AG08395 (cell line): ENCODE data around the gene GFOD1.

Experiments used
- DNase-seq: peaks from one replicate; pipeline ENCODE4 v3.0.0; 2012; ENCODE audit warnings: mixed read lengths, low spot score

Gene GFOD1, protein sequence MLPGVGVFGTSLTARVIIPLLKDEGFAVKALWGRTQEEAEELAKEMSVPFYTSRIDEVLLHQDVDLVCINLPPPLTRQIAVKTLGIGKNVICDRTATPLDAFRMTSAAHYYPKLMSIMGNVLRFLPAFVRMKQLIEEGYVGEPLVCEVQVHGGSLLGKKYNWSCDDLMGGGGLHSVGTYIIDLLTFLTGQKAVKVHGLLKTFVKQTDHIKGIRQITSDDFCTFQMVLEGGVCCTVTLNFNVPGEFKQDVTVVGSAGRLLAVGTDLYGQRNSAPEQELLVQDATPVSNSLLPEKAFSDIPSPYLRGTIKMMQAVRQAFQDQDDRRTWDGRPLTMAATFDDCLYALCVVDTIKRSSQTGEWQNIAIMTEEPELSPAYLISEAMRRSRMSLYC

DNA sequence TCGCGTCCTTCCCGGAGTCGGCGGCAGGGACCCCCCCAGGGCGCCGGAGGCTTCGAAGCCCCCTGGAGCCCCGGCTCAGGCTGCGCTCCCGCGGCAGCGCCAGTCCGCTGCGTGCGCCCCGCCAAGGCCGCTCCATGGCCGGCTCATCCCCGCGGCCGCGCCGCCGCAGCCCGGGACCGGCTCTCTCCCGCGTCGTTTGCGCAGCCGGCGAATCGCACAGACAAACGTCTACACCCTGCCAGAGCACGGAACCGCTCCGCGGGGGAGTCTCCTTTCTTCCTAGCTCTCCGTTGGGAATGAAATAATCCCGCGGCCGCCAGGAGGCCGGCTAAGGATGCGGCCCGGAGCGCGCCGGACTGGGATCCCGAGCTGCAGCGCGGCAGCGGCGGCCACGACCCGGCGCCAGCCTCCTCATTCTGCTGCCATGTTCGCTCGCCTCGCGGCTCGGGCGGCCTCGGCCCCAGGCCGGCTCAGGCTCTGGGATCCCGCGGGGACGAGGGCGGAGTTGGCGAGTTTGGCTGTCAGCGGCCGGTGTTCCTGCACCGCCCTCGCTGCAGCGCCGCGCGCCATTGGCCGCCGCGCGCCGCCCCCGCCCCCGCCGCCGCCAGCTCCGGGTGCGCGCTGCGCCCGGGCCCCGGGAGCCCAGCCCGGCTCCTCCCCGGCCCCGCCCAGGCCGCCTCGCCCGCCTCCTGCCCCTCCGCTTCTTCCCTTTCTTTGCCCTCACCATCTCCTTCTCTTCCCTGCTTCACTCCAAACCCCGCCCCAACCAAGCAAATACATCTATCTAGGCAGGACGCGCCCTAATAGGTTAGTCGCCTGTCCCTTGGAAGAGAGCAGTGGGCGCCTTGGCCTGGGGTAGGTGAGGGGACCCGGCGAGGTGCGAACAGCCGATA is at the start of gene GFOD1:
Gene GFOD1, minus strand, starts transcription at position 479 of the 893 bp plus-strand sequence. CDS start 710 bp downstream, outside the sequence.
- peak; percentile 96 for DNase-seq

DNA sequence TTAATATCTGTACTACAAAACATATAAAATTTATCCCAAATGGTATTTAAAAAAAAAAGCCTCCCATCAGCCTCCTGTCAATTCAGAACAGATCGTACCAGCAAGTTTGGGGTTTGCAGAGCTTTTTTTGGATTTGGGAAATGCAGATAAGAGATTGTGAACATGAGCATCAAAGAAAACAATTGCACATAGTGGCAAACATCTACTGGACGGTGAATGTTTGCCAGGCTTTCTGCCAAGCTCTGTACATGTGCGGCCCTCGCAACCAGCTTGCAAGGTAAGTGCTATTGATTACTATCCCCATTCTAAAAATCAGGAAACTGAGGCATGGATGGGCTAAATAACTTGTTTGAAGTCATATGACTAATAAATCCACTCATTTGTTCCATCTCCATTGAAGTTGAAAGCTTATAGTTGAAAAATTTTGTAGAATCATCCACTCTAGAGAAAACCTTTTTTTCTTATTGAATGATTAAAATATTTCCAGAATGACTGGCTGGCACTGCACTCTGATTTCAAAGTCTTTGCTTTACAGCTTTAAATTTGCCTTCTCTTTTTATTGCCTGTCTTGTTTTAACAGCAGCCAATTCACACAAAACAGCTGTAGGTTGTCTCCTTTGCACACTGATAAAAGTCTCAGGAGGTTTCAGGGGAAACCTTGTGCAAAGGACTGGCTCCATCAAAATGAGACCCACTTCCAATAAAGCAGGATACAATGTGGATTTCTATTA is 49.6 kb upstream of the GFOD1 start:
- DNase-seq = peak; percentile 33

DNA sequence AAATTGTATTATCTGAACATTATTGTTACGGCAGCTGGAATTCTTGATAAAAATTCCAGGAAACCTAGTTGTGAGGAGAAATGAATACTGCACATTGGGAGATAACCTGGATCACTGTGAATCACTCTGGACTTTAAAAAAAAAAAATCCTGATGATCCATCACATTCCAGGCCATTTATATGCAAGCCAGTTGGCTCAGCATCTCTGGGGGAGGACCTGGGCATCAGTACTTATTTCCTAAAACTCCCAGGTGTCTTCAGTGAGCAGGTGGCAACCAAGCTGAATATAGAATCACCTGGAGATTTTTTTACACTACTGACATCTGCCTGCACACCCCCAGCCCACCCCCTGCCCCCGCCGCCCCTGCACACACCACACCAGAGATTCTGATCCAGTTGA is 47.9 kb upstream of the GFOD1 start:
- no peak for DNase-seq

DNA sequence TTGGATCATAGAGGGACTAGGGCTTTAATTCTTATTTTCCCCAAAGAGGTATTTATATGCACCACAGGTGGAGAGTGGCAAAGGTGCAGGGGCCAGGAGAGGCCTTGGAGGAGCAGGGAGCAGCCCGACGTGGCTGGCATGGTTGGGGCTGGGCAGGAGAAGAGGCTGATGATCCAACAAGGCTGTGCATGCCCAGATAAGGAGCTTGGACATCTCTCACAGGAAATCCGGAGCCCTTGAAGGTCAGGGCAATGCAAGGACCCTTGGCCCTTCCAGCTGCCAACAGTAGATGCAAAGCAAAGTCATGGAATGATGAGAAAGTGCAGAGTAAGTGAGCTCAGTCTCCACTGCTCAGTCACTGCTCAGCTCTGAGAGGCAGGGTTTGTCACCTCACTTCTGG is 47.1 kb upstream of the GFOD1 start:
- DNase-seq = no peak

DNA sequence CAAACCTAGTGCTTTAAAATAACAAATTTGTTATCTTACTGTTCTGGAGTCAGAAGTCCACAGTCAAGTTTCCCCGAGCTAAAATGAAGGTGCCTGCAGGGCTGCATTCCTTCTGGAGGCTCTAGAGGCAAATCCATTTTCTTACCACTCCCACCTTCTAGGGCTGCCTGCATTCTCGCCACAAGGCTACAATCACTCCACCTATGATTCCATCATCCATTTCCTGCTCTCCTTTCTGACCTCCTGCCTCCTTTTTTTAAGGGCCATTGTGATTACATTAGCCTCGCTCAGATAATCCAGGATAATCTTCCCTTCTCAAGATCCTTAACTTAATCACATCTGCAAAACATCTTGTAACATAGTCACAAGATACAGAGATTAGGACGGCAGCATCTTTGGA is 44.6 kb upstream of the GFOD1 start:
- DNase-seq = no peak

DNA sequence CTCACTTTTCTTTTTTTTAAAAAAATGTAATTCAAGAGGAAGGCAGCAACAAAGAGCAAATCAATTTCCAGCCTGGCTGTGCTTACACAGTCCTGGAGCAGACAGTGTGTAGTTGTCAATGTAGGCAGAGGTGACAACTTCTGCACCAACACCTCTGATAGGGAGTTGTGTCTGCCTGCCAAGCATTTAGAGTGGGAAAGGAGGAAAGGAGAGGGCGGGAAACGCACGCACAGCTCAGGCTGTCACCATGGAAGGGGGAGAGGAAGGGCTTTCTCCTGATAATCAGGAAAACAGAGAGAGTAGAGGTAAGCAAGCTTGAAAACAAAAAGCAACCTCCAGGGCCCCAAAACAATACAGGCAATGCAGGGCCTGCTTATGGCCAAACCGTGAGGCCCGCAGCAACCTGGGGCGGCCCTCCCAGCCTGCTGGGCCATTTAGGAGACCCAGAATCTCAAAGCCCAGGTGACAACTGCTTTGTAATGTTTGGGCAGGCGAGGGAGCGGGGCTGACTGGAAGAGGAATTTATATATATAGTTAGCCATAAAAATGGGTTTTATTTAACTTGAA is 41.5 kb upstream of the GFOD1 start:
- DNase-seq = no peak

DNA sequence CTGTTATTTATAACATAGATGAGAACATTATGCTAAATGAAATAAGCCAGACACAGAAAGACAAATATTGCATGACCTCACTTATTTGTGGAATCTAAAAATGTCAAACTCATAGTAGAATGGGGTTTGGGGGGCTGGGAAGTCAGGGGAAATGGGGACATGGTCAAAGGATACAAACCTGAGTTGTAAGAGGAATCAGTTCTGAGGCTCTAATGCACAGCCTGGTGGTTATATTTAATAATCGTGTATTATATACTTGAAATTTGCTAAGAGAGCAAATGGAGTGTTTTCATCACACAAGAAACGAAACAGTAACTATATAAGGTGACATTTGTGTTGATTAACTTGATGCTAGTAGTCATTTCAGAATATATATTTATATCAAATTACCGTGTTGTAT is 40.8 kb upstream of the GFOD1 start:
- no peak for DNase-seq

DNA sequence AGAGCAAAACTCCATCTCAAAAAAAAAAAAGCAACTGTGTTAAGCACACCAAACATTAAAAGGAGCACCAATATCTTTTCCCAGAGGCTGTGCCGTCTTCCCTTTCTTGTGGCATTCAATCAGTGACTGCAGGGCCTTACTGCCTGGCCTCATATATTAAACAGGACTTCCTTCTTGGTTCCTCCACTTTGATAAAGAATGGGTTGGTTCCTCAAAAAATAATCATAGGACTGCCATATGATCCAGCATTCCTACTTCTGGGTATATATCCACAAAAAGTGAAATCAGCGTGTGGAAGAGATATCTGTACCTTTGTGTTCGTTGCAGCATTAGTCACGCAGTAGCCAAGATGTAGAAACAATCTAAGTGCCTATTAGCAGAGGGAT is 40.3 kb upstream of the GFOD1 start:
- no peak for DNase-seq

DNA sequence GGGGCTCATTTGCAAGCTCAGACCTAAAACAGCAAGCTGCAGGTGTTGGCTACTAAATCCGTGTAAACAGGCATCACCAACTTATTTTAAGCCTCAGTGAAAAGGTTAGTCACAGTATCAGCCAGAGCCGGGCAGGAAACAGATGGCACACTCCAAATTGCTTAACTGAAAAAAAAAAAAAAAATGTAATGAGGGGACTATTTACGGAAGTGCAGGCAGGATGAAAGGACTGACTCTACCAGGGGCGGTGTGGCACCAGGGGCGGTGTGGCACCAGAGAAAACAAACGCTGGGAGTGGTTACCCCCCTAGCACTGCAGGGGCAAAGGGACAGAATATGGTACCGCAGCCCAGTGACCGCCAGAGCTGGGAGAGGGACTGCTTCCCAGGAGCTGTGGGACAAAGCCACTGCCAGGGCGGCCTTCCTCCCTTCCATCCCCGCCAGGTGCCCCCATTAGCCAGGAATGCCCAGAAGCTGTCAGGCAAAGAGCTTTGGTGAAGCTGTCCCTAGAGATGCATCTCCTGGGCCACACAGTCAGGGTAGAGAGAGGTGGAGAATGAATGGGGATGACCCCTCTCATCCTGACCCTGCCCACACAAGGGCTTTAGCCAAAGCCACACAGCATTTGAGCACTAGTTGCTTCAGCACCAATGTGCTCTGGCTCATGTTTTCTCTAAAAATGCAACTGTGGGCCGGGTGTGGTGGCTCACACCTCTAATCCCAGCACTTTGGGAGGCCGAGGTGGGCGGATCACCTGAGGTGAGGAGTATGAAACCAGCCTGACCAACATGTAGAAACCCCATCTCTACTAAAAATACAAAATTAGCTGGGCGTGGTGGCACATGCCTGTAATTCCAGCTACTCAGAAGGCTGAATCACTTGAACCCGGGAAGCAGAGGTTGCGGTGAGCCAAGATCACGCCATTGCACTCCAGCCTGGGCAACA is 39.6 kb upstream of the GFOD1 start:
- DNase-seq = peak; percentile 25

DNA sequence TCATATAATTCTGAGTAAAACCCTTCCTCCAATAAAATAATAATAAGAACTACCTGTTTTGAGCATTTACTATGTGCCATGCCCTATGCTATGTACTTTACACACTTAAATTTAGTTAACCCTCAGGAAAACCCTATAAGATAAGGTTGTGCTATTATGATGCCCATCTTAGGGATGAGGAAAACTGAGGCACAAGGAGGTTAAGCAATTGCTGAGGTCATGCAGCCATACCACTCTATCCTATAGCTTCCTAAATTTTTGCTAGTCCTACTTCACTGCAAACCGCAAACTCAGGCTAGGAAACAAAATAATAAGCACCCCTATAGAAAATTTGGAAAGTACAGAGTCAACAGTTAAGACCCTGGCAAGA is 38.9 kb upstream of the GFOD1 start:
- no peak for DNase-seq

DNA sequence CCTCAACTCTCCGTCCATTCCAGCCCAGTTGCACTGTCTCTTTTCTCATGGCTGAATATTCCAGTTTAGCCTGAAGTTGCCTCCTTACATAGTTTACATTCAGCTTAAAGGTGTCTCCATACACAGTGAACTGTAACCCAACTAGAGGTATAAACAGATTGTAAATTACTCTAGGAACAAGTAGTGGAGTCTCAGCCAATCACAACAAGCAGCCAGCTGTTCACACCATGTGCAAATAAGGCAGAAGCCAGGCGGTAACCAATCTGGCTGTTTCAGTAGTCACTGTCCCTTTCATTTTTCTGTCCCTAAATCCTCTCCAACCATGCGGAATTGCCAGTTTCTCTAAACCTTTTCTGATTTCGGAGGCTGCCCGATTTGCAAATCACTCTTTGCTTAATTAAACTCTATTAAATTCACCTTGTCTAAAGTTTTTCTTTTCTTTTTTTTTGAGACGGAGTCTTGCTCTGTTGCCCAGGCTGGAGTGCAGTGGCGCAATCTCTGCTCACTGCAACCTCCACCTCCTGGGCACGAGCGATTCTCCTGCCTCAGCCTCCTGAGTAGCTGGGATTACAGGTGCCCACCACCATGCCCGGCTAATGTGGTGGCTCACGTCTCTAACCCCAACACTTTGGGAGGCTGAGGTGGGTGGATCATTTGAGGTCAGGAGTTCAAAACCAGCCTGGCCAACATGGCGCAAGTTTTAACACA is 37.6 kb upstream of the GFOD1 start:
- DNase-seq = no peak

DNA sequence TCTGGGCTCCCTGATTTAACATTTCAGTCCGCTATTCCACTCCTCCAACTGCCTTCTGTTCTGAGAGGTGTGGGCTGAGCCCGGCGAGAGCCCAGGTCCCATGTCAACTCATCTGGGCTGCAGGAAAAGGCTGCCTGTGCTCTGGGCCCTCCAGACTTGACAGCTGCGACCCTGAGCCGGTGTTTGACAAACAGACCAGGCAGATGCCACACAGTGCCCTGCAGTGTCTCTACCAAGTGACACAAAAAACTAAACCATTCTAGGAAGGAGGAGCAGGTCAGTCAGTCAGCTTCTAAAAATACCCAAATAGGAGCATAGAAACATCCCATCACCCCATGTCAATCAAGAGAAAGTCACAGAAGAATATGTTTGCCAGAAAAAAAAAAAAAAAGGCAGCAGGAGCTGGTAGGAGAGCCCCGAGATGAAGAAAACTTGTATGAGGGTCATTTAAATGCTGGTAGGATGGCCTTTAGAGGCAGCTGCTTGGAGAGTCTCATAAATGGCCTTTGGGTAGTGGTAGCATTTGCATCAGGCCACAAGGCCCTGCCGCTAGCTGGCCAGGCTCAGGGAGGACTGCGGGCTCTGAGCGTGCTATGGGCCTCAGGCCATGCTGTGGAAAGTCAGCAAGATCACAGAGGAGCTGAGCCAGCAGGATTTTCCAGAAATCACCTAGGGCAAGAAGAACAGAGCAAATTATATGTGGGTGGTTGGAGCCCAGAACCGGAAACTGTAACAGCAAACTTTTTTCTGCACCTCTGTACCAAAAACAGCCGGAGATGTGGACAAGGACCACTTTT is 36.6 kb upstream of the GFOD1 start:
- no peak for DNase-seq

DNA sequence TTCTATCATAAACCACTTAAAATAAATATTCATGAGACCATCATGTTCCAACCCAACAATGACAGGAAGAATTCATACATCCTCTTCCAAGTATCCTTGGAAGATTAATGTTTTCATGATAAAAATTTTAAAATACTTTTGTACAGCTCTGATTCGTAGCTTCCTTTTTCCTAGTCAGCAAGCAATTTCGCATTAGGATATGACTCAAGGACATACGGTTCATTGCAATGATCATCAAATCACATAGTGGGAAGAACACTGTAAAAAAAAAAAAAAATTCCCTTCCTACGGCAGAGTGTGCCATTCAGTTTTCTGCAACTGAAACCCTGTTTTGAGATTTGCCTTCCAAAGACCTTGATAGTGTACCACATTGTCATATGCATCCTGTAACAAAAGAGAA is 35.3 kb upstream of the GFOD1 start:
- peak; percentile 79 for DNase-seq

DNA sequence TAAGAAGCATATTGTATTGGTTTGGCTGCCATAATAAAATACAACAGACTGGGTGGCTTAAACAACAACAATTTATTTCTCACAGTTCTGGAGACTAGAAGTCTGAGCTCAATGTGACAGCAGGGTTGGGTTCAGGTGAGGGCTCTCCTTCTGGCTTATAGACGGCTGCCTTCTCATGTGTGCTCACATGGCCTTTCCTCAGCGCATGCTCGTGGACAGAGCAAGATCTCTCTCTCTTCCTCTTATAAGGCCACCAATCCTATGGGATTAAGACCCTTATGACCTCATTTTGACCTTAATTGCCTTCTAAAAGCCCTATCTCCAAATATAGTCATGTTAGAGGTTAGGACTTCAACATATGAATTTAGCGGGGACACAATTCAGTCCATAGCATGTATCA is 32.4 kb upstream of the GFOD1 start:
- no peak for DNase-seq

DNA sequence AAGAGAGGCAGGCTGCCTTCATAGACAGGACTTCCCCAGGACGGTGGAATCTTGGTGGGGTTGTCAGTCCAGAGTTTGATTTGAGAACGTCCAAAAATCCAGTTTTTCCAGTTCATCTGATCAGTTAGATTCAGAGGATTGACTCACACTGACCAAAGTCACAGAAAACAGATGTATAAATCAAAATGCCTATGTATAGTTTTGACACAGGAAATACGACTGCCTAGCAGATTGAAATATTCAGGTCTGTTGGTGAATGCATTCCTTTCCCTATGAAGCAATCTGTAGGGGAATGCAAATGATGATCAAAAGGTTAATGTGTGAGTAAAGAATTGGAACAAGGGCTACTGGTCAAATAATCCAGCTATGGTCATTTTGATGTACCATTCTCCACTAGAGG is 29.7 kb upstream of the GFOD1 start:
- DNase-seq = no peak

DNA sequence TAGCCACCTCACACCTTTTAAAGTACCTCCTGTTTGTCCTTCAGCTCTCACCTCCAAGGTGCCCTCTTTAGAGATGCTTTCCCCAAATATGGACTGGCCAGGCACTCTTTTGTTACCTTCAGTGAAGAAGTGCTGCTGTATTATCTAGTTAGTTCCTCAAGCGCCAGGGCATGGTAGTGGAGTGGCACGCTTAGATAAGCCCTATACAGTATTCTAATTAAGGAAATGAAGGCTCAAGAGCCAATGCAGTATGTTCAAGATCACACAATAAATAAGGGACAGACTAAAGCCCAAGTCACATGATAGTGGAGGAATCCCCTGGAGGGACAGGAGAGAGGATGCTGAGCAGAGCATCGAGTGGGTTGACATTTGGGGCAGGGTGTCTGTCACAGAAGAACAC is 28.5 kb upstream of the GFOD1 start:
- no peak for DNase-seq

DNA sequence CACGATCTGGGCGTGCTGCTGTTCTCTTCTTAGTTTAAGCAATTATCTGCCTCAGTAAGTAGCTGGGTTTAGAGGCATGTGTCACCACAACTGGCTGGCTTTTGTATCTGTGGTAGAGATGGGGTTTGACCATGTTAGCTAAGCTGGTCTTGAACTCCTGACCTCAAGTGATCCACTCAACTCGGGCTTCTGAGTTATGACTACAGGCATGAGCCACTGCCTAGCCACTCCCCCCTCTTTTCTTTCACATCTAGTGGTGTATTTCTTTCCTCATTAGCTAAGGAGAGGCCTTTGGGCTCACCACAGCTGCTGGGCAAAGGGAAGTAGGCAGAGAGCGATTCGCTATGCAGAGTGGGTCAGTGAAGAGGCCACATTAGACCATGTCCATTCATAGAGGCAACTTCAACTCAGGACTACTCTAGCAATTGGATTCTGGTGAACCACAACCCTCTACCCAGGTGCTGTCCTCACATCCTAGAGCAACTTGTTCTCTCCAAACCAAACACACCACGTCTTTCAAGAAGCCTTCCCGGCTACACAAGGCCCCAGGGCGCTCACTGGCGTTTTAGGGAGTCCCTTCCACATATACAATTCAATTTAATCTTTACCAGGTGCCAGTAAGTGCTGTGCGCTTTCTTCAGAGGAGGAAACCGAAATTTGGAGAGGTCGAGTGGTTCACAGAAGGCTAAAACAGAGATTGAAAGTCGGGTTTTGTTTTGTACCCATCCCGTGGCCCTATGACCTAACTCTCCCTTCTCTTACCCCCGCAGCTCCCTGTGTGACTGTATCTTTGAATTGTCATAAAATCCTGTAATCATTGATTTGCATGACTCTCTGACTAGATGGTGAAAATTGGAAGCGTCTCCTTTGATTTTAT is 26.5 kb upstream of the GFOD1 start:
- DNase-seq = no peak

DNA sequence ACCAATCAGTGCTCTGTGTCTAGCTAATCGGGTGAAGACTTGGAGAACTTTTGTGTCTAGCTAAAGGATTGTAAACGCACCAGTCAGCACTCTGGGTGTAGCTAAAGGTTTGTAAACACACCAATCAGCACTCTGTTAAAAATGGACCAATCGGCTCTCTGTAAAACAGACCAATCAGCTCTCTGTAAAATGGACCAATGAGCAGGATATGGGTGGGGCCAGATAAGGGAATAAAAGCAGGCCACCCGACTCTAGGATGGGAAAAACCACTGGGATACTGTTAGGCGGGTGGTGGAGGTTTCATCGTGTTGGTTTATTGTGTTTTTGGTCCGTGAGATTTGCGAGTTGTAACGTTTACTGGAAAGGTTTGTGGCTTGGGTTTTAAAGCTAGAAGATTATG is 25.5 kb upstream of the GFOD1 start:
- DNase-seq = no peak
